22Rv1 (cell line): ENCODE results near the gene CMYA5.

Experiments used
- ZFX ChIP-seq: fragments of 450-650 bp; IDR thresholded peaks from 2 replicates; pipeline ENCODE4 v1.6.1; 2017; ENCODE audit warnings: antibody characterized with exemption, borderline replicate concordance
- TF ChIP-seq, protein P1 (sequence below): fragments of 450-650 bp; IDR thresholded peaks from 2 replicates; pipeline ENCODE4 v1.5.1; 2017; ENCODE audit warnings: mild to moderate bottlenecking

DNA sequence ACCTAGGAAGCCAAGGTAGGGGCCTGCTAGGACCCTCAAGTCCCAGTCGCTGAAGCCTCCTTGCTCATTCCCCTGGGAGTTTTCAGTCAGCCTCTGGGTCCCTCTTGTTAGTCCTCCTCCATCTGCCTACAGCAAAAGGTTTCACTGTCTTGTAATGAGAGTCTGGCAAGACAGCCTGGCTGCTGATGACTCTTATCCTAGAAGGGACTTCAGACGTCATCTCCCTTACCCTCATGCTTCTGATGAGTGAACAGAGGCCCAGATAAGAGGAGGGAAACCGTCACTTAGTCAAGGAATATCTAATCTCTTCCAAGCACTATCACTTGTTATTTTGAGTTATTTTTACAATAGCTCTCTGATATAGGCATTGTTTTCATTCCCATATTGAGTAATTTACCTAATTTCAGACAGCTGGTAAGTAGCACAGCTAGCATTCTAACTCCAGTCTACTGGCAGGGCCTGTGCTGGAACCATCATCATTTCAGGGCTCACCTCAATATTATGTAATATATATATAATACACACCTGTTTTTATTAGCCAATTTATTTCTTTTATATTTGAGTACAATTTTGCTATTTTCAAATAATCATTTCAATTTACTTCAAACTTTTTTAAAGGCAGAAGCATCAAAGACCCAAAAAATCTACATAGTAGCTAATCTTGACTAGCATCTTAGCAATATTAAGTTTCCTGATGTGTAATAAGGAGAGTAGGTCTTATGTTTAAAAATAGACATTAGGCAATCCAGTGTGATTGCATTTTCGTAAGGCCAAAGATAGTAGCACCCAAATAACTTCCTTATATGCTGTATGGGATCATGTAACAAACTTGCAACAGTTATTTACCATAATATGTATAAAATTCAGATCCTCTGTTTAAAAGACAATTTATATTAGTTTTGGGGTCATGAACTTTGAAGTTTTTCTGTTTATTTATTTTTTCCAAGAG lies 7.9 kb downstream of the CMYA5 start:
- TF ChIP-seq, protein P1, sequence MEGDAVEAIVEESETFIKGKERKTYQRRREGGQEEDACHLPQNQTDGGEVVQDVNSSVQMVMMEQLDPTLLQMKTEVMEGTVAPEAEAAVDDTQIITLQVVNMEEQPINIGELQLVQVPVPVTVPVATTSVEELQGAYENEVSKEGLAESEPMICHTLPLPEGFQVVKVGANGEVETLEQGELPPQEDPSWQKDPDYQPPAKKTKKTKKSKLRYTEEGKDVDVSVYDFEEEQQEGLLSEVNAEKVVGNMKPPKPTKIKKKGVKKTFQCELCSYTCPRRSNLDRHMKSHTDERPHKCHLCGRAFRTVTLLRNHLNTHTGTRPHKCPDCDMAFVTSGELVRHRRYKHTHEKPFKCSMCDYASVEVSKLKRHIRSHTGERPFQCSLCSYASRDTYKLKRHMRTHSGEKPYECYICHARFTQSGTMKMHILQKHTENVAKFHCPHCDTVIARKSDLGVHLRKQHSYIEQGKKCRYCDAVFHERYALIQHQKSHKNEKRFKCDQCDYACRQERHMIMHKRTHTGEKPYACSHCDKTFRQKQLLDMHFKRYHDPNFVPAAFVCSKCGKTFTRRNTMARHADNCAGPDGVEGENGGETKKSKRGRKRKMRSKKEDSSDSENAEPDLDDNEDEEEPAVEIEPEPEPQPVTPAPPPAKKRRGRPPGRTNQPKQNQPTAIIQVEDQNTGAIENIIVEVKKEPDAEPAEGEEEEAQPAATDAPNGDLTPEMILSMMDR = no peak
- TF ChIP-seq ZFX = no peak
